Activated T-cell treated with anti-CD3 and anti-CD28 coated beads for 48 hours (primary cell): Measurements from ENCODE around the gene RNF166.
A peak's percentile ranks its signal among the peaks of the same experiment; 100 is the strongest.

Experiments
- DNase-seq: peaks from one replicate; pipeline ENCODE4 v3.0.0-alpha.2; 2020; ENCODE audit warnings: low read depth

RNF166 gene

GRCh38 chr16:88692861-88693260, 13.3 kb downstream of the RNF166 start:
- DNase-seq = no peak

- no peak for DNase-seq
These were observed 14.2 kb downstream of the RNF166 start for GRCh38 chr16:88691924-88692560.

- DNase-seq = no peak
These were observed 14.9 kb downstream of the RNF166 start for GRCh38 chr16:88691129-88691813.

- DNase-seq = no peak
These were observed 15.7 kb downstream of the RNF166 start for GRCh38 chr16:88690341-88691128.

GRCh38 chr16:88688013-88688778, 18.0 kb downstream of the RNF166 start:
- no peak for DNase-seq

- DNase-seq = no peak
These were observed 18.6 kb downstream of the RNF166 start for GRCh38 chr16:88687676-88688012.

- DNase-seq = no peak
These were observed 19.0 kb downstream of the RNF166 start for GRCh38 chr16:88687254-88687576.

GRCh38 chr16:88686439-88687253, 19.6 kb downstream of the RNF166 start, which contains the start of gene SNAI3:
TSS of gene SNAI3 (minus strand) at chr16:88686507. CDS start at chr16:88686406, 101 bp downstream.
- peak; percentile 86 for DNase-seq

- DNase-seq = no peak
These were observed 20.2 kb downstream of the RNF166 start for GRCh38 chr16:88686062-88686438.

- DNase-seq = peak; percentile 70
These were observed 20.8 kb downstream of the RNF166 start for GRCh38 chr16:88685156-88686061.

GRCh38 chr16:88684569-88685155, 21.5 kb downstream of the RNF166 start:
- no peak for DNase-seq

- peak; percentile 71 for DNase-seq
These were observed 24.3 kb downstream of the RNF166 start for GRCh38 chr16:88681709-88682451.

GRCh38 chr16:88681084-88681680, 25.0 kb downstream of the RNF166 start:
- DNase-seq = no peak

- no peak for DNase-seq
These were observed 25.6 kb downstream of the RNF166 start for GRCh38 chr16:88680554-88681083.

GRCh38 chr16:88678224-88678979, 27.8 kb downstream of the RNF166 start:
- no peak for DNase-seq

- no peak for DNase-seq
These were observed 28.5 kb downstream of the RNF166 start for GRCh38 chr16:88677721-88678120.

GRCh38 chr16:88676502-88677242, 29.5 kb downstream of the RNF166 start:
- DNase-seq = no peak
